Measurements from ENCODE around the gene ADGRG3. TPM values are rescaled to one million over a fixed set of nuclear protein-coding genes. Genes with fewer than 3 reads are reported as not detected.

The ADGRG3 gene
- polyA plus RNA-seq, 1 donor (not counting 4 experiments of a cell fraction or from before 2014, with no cell fraction given): not detected

GRCh38 chr16:57720142-57720575 is 52.1 kb downstream of the ADGRG3 start:
- peak; percentile 50 to 77 (median 55) for TF ChIP-seq CTCF (optimal IDR thresholded peaks at IDR 0.05 in 1 of 3, IDR thresholded peaks at IDR 0.05 in 1 of 3, conservative IDR thresholded peaks at IDR 0.05 in 1 of 3; ENCODE audit: extremely low read depth in 1 of 3, insufficient read depth in 2 of 3, low read length in 3 of 3)
- no peak for TF ChIP-seq EZH2 (IDR thresholded peaks at IDR 0.05; ENCODE audit: low read length)
- H4K20me1 ChIP-seq (ENCODE audit: control insufficient read depth, extremely low read depth, insufficient read depth, low read length): no peaks in the 10 kb centered on the region
- peaks cover 6% of the 10 kb centered on the region for H3K27me3 ChIP-seq (ENCODE audit: control insufficient read depth, extremely low read depth, insufficient read depth, low read length)
- no peak overlapping the region for H3K9ac ChIP-seq (ENCODE audit: control insufficient read depth, extremely low read depth, insufficient read depth, low read length)
- H3K79me2 ChIP-seq (ENCODE audit: control insufficient read depth, insufficient read depth, low read length): no peaks in the 10 kb centered on the region
- no peak overlapping the region for H2AFZ ChIP-seq (ENCODE audit: control insufficient read depth, low read length)
- dilution Hi-C loops (cut with MboI; ENCODE audit: extremely low pct_ligation_motif_present, low sequenced_read_pairs): no loop called here
- no peaks in the 10 kb centered on the region for H3K4me1 ChIP-seq (ENCODE audit: control insufficient read depth, extremely low read depth, insufficient read depth, low read length)
- FAIRE-seq: no peak
- H3K36me3 ChIP-seq (ENCODE audit: control insufficient read depth in 2 of 2, extremely low read depth in 1 of 2, insufficient read depth in 2 of 2, low read length in 2 of 2): no peaks in the 10 kb centered on the region
- no peaks in the 10 kb centered on the region for H3K9me3 ChIP-seq (ENCODE audit: control insufficient read depth, low read depth, low read length)
- H3K4me3 ChIP-seq (ENCODE audit: control insufficient read depth in 2 of 3, extremely low read depth in 1 of 3, insufficient read depth in 2 of 3, low read depth in 1 of 3, low read length in 3 of 3): no peak overlapping the region
- no peak overlapping the region for H3K27ac ChIP-seq (ENCODE audit: control insufficient read depth, insufficient read depth, low read length)
- DNase-seq (ENCODE audit: low read depth, low spot score): no peak
- no peaks in the 10 kb centered on the region for H3K9me1 ChIP-seq (ENCODE audit: control insufficient read depth, extremely low read depth, insufficient read depth, low read length)
- no peak overlapping the region for H3K4me2 ChIP-seq (ENCODE audit: control insufficient read depth, extremely low read depth, insufficient read depth, low read depth, low read length)

- Histone ChIP-seq H3K4me2 (ENCODE audit: control insufficient read depth, extremely low read depth, insufficient read depth, low read depth, low read length) (no peak overlapping the region), H3K9me1 (ENCODE audit: control insufficient read depth, extremely low read depth, insufficient read depth, low read length) (no peaks in the 10 kb centered on the region), H3K4me1 (ENCODE audit: control insufficient read depth, extremely low read depth, insufficient read depth, low read length) (no peaks in the 10 kb centered on the region), H3K27ac (ENCODE audit: control insufficient read depth, insufficient read depth, low read length) (no peak overlapping the region), H4K20me1 (ENCODE audit: control insufficient read depth, extremely low read depth, insufficient read depth, low read length) (no peaks in the 10 kb centered on the region), H3K9ac (ENCODE audit: control insufficient read depth, extremely low read depth, insufficient read depth, low read length) (no peak overlapping the region), H3K79me2 (ENCODE audit: control insufficient read depth, insufficient read depth, low read length) (no peaks in the 10 kb centered on the region), H3K36me3 (ENCODE audit: control insufficient read depth in 2 of 2, extremely low read depth in 1 of 2, insufficient read depth in 2 of 2, low read length in 2 of 2) (no peaks in the 10 kb centered on the region), H3K27me3 (ENCODE audit: control insufficient read depth, extremely low read depth, insufficient read depth, low read length) (no peaks in the 10 kb centered on the region), H3K4me3 (ENCODE audit: control insufficient read depth in 2 of 3, extremely low read depth in 1 of 3, insufficient read depth in 2 of 3, low read depth in 1 of 3, low read length in 3 of 3) (no peak overlapping the region), H2AFZ (ENCODE audit: control insufficient read depth, low read length) (no peak overlapping the region), H3K9me3 (ENCODE audit: control insufficient read depth, low read depth, low read length) (no peaks in the 10 kb centered on the region)
- no peak for FAIRE-seq
- dilution Hi-C loops (cut with MboI; ENCODE audit: extremely low pct_ligation_motif_present, low sequenced_read_pairs): no loop called here
- DNase-seq (ENCODE audit: low read depth, low spot score): no peak
- TF ChIP-seq EZH2 (IDR thresholded peaks at IDR 0.05; ENCODE audit: low read length): no peak
- TF ChIP-seq CTCF (optimal IDR thresholded peaks at IDR 0.05 in 1 of 3, IDR thresholded peaks at IDR 0.05 in 1 of 3, conservative IDR thresholded peaks at IDR 0.05 in 1 of 3; ENCODE audit: extremely low read depth in 1 of 3, insufficient read depth in 2 of 3, low read length in 3 of 3): no peak
Observed at GRCh38 chr16:57721356-57722209, 53.5 kb downstream of the ADGRG3 start.
